SW 1271 (cell line): ENCODE measurements around the gene CD68.
"Not testable (repeated sequence)": the region's sequence is repeated elsewhere in the genome, so short reads cannot be mapped to it uniquely, and the experiment has no call there.

Experiments used
- DNase-seq, 2 experiments: peaks; one replicate each; lab custom pipeline; 2025; lab: John Stamatoyannopoulos, UW

The CD68 gene

GRCh38 chr17:7580604-7581575 lies 1.5 kb downstream of the CD68 start:
- DNase-seq = no peak

DNA sequence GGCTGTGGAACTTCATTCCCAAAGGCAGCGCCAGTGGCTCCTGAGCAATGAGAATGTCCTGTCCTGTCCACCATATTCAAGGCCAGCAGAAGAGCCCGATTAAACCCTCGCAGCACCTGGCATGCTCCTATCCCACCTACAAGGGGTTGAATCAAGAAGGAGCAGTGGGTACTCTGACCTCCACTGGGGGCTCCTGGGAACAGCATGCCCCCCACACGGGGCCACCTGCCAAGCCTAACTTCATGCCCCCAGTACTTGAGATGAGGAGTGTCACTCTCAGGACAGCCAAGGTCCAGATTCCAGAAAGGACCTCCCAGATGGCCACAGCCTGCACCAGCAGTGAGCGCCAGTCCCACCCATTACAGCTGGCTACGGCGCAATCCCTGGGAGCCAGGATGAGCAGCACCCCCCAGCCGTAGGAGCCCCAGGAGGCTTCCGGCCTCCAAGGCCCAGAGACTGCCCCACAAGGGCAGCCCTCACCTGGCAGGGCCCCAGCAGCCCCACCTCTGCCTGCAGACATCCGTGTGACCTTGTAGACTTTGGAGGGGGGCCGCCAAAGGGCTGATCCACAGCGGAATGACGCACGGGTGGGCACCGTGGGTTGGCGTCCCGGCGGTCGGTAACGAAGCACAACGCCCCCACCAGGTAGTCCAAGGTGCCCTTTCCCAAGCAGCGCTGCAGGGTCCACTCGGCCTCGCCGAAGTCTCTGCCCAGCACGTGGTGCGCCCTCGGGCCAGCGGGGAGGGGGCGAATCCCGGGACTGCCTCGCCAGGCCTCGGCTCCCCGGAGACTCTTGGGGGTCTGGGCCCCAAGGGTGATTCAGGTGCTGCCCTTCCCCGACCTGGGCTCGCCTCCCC lies 3.2 kb downstream of the CD68 start:
- DNase-seq = no peak

GRCh38 chr17:7583253-7584109 lies 4.0 kb downstream of the CD68 start, which contains the start of gene MPDU1:
TSS of gene MPDU1 (plus strand) at chr17:7583852. CDS start at chr17:7583863, 11 bp downstream.
- DNase-seq = peak; percentile 61 to 92

DNA sequence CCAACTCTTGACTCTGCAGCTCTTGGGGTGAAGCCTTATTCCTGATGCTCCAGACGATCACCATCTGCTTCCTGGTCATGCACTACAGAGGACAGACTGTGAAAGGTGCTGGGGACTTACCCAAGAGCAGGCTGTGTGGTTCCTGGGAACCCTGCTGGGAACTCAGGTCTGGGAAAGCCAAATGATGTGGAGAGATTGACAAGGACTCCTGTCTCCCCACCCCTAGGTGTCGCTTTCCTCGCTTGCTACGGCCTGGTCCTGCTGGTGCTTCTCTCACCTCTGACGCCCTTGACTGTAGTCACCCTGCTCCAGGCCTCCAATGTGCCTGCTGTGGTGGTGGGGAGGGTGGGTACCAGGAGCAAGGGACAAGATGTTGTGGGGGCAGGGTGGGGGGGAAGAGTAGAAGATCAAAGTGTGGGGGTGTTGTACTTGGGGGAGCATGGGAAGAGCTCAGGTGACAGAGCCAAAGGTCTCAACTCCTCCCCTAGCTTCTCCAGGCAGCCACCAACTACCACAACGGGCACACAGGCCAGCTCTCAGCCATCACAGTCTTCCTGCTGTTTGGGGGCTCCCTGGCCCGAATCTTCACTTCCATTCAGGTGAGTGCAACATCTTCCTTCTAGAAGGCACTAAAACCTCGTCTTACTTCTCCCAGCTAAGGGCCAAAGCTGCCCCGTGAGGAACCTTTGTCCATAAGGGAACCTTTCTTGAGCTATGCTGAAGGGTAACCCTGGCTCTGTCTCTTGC lies 7.4 kb downstream of the CD68 start:
- peak in 1 of 2 experiments; percentile 58 for DNase-seq

GRCh38 chr17:7587420-7588151 lies 8.1 kb downstream of the CD68 start:
- DNase-seq = no peak

DNA sequence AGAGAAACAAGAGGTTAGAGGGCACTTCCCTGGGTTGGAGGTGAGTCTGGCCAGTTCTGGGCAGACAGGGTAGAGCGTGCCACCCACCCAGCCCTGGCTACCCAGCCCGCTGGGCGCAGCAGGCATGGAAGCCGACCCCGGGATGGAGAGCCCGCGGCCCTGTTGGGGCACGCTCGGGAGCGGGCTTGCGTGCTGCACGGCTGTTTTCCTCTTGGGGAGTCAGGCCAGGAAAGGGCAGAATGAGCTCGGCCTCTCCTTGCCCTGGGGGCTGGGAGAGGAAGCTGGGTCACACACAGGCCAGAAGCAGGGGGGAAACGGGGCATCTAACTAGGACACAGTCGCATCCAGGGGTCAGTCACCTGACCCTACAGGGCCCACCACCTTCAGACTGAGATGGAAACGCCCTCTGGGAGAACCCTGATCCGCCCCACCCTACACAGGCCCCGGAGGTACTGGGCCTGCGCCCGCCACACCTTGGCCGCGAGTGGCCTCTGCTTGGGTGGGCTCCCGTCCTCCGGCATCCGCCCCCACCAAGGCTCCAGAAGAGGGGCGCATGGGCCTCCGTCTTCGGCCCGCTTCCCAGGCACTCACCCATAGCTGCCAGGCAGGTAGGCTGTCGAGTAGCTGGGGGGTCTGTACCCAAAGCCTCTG lies 9.2 kb downstream of the CD68 start:
- DNase-seq = no peak

DNA sequence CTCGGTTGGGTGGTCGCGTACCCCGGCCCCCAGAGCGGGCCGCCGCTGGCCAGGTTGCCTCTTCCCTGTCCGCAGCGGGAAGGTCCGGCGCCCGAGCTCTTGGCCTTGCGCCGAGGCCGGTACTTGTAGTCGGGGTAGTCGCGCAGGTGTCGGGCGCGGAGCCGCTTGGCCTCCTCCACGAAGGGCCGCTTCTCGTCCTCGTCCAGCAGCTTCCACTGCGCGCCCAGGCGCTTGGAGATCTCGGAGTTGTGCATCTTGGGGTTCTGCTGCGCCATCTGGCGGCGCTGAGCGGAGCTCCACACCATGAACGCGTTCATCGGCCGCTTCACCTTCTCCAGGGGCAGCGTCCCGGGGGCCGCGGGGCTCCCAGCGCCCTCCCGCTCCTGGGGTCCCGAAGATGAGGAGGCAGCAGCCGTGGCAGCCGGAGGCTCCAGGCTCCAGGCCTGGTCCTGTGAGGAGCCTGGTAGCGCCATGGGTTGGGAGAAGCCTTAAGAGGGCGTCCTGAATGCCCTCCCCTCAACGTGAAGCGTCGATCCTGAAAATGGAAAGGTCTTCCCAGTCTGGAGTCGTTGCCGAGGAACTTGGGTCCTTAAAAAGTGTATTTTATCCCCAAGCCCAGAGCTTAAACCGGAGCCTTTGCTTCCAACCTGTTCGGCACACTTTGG lies 9.9 kb downstream of the CD68 start:
- no peak for DNase-seq

DNA sequence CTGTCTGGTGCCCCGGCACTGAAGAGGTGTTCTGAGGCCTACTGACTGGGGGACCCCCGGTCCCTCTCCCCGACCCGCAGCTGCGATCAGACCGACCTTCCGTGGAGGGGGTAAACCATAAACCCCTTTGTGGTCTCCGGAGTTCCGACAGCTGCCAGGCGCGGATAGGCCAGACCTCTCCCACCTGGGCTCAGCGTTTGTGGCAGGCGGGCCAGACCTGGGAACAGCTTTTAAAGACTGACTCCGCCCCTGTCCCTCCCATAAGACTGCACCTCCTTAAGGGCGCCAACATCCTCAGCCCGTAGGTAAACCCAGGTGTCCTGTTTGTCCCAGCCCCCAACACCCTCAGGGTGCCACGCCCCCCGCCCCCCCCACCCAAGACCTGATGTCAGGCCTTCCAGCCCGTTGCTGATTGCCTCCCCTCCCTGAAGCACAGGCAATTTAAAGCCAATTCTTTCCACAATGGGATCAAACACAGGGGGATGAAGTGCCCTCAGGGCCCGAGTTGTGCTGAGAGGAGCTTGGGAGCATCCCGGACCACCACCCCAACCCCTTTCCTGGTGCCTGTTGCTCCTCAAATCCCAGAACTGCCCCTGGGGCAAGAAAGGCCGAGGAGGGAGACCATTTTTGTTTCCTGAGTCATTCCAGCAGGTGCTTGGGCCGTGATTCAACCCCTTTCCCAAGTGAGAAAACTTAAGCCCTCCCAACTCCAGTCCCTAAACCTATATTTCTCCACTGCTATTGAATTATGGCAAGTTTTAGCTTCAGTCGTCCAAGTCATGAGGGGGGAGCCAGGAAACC lies 10.7 kb downstream of the CD68 start, which contains the start of gene SOX15:
Gene SOX15, minus strand, starts transcription at position 204 of the 801 bp plus-strand sequence. CDS start 418 bp downstream, outside the sequence.
- peak in 1 of 2 experiments; percentile 30 for DNase-seq

- DNase-seq = no peak
These were observed 11.3 kb downstream of the CD68 start for GRCh38 chr17:7590743-7591142.

DNA sequence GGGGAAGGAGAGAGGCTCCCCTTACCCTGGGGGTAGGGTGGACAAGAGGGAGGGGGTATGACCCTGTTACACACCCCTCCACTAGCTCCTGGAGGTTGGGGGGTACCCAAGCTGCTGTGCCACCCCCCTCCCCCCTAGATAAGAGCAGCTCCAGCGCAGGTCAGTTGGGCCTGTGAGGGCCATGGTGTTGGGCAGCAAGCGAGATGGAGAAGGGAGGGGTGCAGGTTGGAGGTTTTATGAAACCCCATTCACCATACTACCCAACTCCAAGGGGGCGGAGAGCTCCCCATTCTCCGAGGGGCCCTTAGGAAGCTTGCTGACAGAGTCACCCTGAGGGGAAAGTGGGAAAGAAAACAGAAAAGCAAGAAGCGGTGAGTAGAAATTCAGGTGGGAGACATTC lies 12.2 kb downstream of the CD68 start:
- DNase-seq = no peak

DNA sequence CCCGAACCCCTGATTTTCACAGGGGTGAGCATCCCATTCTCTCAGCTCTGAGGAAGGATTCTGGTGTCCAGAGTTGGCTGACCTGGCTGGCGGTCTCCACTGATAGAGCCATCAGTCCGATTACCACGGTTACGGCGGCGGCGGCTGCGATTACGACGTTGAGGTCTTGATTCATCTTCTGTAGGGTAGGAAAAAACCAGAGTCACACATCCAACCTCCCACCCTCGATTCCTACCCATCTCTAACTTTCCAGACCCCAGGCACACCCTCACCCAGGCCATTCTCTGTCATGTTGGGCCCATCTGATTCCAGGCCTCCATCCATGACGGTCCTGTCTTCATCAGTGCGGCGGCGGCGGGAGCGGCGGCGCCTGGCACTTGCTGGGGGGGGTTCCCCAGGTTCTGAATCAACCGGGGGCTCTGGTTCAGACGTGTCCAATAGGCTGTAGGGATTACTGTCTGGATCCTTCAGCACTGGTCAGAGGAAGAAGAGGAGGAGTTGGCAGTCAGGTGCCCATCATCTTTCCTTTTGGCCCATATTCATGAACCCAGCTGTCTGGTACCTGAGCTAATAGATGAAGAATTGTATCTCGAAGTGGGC lies 13.1 kb downstream of the CD68 start:
- no peak for DNase-seq

GRCh38 chr17:7593296-7593695 lies 13.9 kb downstream of the CD68 start:
- no peak for DNase-seq

DNA sequence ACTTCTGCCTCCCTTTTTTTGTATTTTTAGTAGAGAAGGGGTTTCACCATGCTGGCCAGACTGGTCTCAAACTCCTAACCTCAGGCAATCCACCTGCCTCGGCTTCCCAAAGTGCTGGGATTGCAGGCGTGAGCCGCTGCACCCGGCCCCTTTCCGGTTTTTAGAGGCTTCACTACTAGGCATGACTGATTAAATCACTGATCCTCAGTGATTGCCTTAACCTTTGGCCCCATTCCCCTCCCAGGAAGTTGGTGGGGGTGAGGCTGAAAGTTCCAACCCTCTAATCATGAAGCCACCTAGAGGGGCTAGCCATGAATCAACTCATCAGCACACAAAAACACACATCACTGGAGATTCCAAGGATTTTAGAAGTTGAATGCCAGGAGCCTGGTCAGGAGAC lies 18.1 kb downstream of the CD68 start:
- DNase-seq = not testable (repeated sequence)

DNA sequence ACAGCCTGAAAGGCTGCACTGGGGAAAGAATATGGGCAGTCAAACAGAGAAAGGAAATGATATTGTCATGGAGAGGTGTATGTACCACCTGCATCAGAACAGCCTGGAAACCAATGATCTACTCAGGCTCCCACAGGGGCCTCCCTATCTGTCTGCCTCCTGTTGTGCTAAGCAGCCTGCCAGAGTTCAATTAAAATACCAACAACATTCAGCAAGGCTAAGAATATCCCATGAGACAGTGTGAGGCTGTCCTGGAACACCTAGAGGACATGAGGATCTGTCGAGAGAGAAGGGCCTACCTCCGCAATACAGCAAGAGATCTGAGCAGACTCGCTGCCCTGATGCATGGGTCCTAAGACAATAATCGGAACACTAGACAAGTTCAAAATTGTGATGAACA lies 26.8 kb downstream of the CD68 start:
- DNase-seq = no peak

GRCh38 chr17:7610641-7611040 lies 31.2 kb downstream of the CD68 start:
- no peak for DNase-seq

- no peak for DNase-seq
These were observed 32.3 kb downstream of the CD68 start for GRCh38 chr17:7611635-7612293.

GRCh38 chr17:7612294-7612640 lies 32.8 kb downstream of the CD68 start:
- DNase-seq = no peak
